ENCODE measurements around the gene MTMR1.

DNA sequence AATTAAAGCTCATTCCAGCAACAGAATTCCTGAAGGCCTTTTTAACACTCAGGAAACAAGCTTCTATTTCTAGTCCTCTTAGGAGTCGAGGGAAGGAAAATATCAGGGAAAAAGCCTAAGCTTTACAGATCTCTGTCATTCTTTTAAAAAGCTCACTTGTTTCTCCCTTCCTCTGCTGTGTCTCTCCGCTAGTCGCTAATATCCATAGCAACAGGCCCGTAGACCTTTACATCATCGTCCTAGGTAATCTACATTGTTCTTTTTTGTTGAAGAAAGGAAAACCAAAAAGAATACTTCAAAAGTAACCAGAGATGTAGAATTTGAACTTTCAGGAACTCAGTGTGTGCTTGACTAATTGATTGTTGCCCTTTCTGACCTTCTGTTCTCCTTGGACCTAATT is 45.9 kb upstream of the MTMR1 start:
- TF ChIP-seq, protein P1, sequence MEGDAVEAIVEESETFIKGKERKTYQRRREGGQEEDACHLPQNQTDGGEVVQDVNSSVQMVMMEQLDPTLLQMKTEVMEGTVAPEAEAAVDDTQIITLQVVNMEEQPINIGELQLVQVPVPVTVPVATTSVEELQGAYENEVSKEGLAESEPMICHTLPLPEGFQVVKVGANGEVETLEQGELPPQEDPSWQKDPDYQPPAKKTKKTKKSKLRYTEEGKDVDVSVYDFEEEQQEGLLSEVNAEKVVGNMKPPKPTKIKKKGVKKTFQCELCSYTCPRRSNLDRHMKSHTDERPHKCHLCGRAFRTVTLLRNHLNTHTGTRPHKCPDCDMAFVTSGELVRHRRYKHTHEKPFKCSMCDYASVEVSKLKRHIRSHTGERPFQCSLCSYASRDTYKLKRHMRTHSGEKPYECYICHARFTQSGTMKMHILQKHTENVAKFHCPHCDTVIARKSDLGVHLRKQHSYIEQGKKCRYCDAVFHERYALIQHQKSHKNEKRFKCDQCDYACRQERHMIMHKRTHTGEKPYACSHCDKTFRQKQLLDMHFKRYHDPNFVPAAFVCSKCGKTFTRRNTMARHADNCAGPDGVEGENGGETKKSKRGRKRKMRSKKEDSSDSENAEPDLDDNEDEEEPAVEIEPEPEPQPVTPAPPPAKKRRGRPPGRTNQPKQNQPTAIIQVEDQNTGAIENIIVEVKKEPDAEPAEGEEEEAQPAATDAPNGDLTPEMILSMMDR (IDR thresholded peaks at IDR 0.05): no peak
- no peak for TF ChIP-seq POLR2A (IDR thresholded peaks at IDR 0.05)
